Measurements from ENCODE around the gene CAMK2D. TPM values are rescaled to one million over a fixed set of nuclear protein-coding genes. Genes with fewer than 3 reads are reported as not detected.

Gene CAMK2D
- polyA plus RNA-seq, 1 donor = 198 TPM

- no peak for DNase-seq
Observed at GRCh38 chr4:113563691-113564378, 197.7 kb downstream of the CAMK2D start.

- DNase-seq = no peak
Observed at GRCh38 chr4:113561758-113562157, 199.8 kb downstream of the CAMK2D start.

GRCh38 chr4:113561092-113561491 lies 200.4 kb downstream of the CAMK2D start:
- DNase-seq = no peak

GRCh38 chr4:113560579-113560978 lies 201.0 kb downstream of the CAMK2D start:
- DNase-seq = no peak

GRCh38 chr4:113559947-113560346 lies 201.6 kb downstream of the CAMK2D start:
- DNase-seq = no peak

- no peak for DNase-seq
Observed at GRCh38 chr4:113556382-113557134, 205.0 kb downstream of the CAMK2D start.

GRCh38 chr4:113555868-113556267 lies 205.7 kb downstream of the CAMK2D start:
- DNase-seq = no peak

GRCh38 chr4:113553082-113553481 lies 208.5 kb downstream of the CAMK2D start:
- DNase-seq = no peak

- no peak for DNase-seq
Observed at GRCh38 chr4:113550510-113550909, 211.0 kb downstream of the CAMK2D start.

GRCh38 chr4:113548303-113548702 lies 213.2 kb downstream of the CAMK2D start:
- no peak for DNase-seq

- DNase-seq = peak; percentile 74
Observed at GRCh38 chr4:113547487-113548042, 214.0 kb downstream of the CAMK2D start.

- DNase-seq = no peak
Observed at GRCh38 chr4:113541933-113542332, 219.6 kb downstream of the CAMK2D start.

- DNase-seq = peak; percentile 47
Observed at GRCh38 chr4:113540859-113541258, 220.7 kb downstream of the CAMK2D start.

GRCh38 chr4:113539408-113539807 lies 222.1 kb downstream of the CAMK2D start:
- DNase-seq = no peak

- peak; percentile 74 for DNase-seq
Observed at GRCh38 chr4:113537628-113538027, 223.9 kb downstream of the CAMK2D start.

- peak; percentile 35 for DNase-seq
Observed at GRCh38 chr4:113537203-113537602, 224.3 kb downstream of the CAMK2D start.

- no peak for DNase-seq
Observed at GRCh38 chr4:113534711-113535110, 226.8 kb downstream of the CAMK2D start.

GRCh38 chr4:113531572-113531971 lies 230.0 kb downstream of the CAMK2D start:
- DNase-seq = no peak

- DNase-seq = no peak
Observed at GRCh38 chr4:113528395-113528794, 233.1 kb downstream of the CAMK2D start.

GRCh38 chr4:113525521-113525920 lies 236.0 kb downstream of the CAMK2D start:
- no peak for DNase-seq

GRCh38 chr4:113524505-113525186 lies 236.9 kb downstream of the CAMK2D start:
- no peak for DNase-seq

- no peak for DNase-seq
Observed at GRCh38 chr4:113524096-113524495, 237.4 kb downstream of the CAMK2D start.

GRCh38 chr4:113522433-113522832 lies 239.1 kb downstream of the CAMK2D start:
- no peak for DNase-seq
